NCI-H1092 (cell line): ENCODE measurements around the gene RABEP2.
"Not testable (repeated sequence)": the region's sequence is repeated elsewhere in the genome, so short reads cannot be mapped to it uniquely, and the experiment has no call there.

ENCODE experiments used
- DNase-seq: peaks from one replicate; lab custom pipeline; 2025; lab: John Stamatoyannopoulos, UW

RABEP2 gene

GRCh38 chr16:28879261-28879840 is 45.7 kb downstream of the RABEP2 start:
- DNase-seq, result no peak

DNA sequence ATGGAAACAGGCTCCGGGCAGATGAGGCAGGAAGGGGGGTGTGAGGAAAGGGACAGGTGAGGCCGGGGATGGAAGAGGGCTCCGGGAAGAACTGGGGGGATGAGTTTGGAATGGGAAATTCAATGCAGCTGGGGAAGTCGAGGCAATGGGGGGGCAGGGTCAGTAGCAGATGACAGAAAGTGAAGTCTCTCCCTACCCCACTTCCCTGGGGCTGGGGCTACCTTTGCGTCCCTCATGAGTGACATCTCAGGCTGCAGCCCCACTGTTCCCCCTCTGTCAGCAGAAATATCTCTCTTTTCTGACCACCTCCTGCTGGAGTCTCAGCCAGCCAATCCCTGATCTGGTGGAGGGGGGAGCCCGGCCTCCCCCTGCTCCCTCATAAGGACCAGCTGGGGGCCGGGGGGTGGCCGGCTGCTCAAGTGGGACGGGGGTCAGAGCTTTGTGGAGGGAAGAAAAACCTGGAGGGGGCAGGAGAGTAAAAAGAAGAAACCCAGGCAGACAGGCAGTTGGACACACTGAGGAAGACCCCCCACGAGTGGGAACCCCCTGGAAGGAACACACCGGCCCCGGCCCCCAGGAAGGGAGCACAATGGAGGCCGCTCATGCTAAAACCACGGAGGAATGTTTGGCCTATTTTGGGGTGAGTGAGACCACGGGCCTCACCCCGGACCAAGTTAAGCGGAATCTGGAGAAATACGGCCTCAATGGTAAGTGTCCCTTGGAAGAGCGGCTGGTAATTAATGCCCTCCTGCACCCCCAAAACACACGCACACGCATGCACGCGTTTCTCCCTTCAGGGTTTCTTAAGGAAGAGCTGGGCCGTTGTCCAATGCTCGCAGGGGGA is 46.7 kb downstream of the RABEP2 start, which contains the start of gene ATP2A1:
Gene ATP2A1, plus strand, starts transcription at position 406 of the 844 bp plus-strand sequence. Its CDS starts 184 bp downstream, at position 590.
- no peak for DNase-seq

GRCh38 chr16:28877655-28878000 is 47.4 kb downstream of the RABEP2 start:
- DNase-seq, result no peak

- no peak for DNase-seq
These were observed 47.9 kb downstream of the RABEP2 start for GRCh38 chr16:28876973-28877654.

GRCh38 chr16:28876019-28876659 is 48.9 kb downstream of the RABEP2 start:
- no peak for DNase-seq

- no peak for DNase-seq
These were observed 49.7 kb downstream of the RABEP2 start for GRCh38 chr16:28875134-28876018.

DNA sequence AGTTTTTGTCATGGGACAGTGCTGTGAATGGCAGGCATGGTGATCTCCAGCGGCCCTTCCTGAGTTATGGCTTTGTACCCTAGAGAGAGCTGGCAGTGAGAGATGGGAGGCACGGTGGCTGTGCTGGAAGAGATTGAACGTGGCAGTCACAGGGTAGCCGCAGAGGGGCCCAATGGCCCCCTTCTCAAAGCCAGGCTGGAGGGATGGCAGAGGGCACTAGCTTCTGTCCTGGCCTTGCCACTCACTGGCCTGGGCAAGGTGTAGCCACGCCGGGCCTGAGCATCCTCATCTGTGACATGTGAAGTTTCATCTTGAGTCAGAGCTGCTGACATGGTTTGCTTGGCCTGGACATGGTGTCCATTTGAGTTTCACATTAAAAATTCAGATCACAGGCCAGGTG is 50.6 kb downstream of the RABEP2 start:
- no peak for DNase-seq

GRCh38 chr16:28873543-28874201 is 51.4 kb downstream of the RABEP2 start:
- no peak for DNase-seq

DNA sequence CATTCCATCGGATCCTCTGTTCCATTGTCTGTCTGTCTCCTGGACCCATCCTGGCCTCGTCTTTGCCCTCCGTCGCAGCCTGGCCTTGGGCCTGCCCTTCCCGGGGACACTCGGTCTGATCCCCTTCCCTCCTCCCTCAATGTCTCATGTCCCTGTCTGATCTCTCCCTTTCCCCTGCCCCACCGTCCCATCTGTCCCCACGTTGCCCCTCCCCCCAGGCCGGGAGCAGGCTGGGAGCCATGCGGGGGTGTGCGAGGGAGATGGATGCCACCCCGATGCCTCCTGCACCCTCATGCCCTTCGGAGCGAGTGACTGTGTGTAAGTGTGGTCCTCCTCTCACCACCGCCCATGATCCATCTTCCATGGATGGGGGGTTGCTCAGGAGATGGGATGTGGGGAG is 52.1 kb downstream of the RABEP2 start:
- DNase-seq, result no peak

GRCh38 chr16:28869201-28869600 is 55.8 kb downstream of the RABEP2 start:
- no peak for DNase-seq

DNA sequence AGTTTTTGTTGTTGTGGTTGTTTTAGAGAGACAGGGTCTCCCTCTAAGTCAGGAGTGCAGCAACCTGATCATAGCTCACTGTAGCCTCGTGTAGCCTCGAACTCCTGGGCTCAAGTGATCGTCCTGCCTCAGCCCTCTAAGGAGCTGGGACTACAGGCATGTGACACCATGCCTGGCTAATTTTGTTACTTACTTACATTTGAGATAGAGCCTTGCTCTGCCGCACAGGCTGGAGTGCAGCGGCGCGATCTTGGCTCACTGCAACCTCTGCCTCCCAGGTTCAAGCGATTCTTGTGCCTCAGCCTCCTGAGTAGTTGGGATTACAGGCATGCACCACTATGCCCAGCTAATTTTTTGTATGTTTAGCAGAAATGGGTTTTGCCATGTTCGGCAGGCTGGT is 57.4 kb downstream of the RABEP2 start:
- DNase-seq, result not testable (repeated sequence)

GRCh38 chr16:28867241-28867640 is 57.8 kb downstream of the RABEP2 start:
- DNase-seq, result no peak

DNA sequence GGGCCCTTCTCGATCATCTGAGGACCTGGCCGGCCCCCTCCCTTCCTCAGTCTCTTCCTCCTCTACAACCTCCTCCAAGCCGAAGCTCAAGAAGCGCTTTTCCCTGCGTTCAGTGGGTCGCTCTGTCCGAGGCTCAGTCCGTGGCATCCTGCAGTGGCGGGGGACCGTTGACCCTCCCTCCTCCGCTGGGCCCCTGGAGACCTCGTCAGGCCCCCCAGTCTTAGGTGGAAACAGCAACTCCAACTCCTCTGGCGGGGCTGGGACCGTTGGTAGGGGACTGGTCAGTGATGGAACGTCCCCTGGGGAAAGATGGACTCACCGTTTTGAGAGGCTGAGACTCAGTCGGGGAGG is 58.6 kb downstream of the RABEP2 start:
- DNase-seq, result no peak

- no peak for DNase-seq
These were observed 59.1 kb downstream of the RABEP2 start for GRCh38 chr16:28865722-28866453.

- DNase-seq, result no peak
These were observed 59.9 kb downstream of the RABEP2 start for GRCh38 chr16:28865001-28865688.

DNA sequence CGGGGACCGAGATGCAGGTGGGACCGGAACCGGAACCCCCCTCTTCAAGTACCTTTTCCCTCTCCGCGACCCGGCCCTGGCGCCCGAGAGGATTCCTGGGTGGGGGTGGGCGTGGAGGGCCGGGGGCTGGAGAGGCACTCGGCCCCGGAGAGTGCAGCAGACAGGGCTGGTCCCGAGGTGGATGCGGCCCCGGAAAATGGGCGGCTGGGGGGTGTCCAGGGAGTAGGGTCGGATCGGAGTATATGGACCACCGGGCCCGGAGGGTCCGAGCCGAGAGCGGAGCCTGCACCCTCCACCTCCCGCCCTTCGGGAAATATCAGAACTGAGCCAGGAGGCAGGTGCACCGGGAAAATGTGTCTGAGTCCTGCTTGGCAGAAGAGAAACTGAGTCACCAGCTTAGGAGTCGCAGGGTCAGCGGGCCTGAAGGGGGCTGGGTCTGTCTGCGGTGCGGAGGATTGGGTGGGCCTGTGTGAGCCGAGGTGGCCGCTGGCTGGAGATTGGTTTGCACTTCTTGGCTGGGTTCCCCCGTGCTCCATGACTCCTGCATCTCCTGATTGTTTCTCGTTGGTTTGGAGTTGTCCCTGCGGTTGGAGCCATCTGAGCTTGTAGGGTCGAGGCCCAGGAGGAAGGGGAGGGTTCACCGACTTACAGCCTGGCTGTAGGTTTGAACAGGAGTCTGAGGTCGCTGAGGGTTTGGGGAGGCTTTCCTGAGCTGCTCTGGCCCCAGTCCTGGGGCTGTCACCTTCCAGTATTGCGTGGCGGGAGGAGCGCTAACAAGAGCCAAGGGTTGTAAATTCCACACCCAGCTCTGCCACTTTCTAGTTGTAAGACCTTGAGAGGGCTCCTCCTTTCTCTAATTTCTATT is 60.9 kb downstream of the RABEP2 start:
- no peak for DNase-seq

GRCh38 chr16:28859326-28859725 is 65.7 kb downstream of the RABEP2 start:
- no peak for DNase-seq

DNA sequence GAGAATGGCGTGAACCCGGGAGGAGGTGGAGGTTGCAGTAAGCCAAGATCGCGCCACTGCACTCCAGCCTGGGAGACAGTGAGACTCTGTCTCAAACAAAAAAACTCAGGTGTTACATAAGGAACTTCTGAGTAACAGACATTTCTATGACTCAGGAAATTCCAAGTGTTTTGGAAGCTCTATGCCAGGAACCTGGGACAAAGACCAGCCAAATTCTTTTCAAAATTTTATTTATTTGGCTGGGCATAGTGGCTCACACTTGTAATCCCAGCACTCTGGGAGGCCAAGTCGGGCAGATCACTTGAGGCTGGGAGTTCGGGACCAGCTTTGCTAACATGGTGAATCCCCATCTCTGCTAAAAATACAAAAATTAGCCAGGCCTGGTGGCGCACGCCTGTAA is 66.6 kb downstream of the RABEP2 start:
- no peak for DNase-seq
